PC-9 (cell line): ENCODE data around the gene RPTOR. TPM values are rescaled to one million over a fixed set of nuclear protein-coding genes. Genes with fewer than 3 reads are reported as not detected.

ENCODE experiments used
- BruUV-seq: library from RNA; stranded (reverse); fragments of 400-500 nt; replicated peaks from 2 replicates; lab custom pipeline; 2021; lab: Mats Ljungman, UMichigan
- CTCF ChIA-PET: fragments of 300-600 bp; sonication (Branson Sonifier 250); formaldehyde crosslinking; loops from one replicate; lab custom pipeline; 2022; ENCODE audit warnings: antibody characterized with exemption; lab: Charles Lee
- POLR2A ChIA-PET: fragments of 300-600 bp; sonication (Branson Sonifier 250); formaldehyde crosslinking; loops from one replicate; lab custom pipeline; 2022; ENCODE audit warnings: antibody characterized with exemption; ENCODE audit not compliant: unreplicated experiment; lab: Charles Lee
- DNase-seq, 2 experiments: peaks; one replicate each; pipeline versions ENCODE4 v3.0.0 to v3.0.0-alpha.2; 2015 to 2022; ENCODE audit warnings: mixed read lengths in 1 of 2
- H2AFZ ChIP-seq: fragments of 200-600 bp; sonication (generic); 2 replicates; pipeline ENCODE4 v1.8.1; 2017; ENCODE audit warnings: antibody characterized with exemption
- H3F3A ChIP-seq: fragments of 200-600 bp; sonication (generic); 2 replicates; pipeline ENCODE4 v1.8.1; 2017; ENCODE audit warnings: antibody characterized with exemption, mild to moderate bottlenecking, low read depth; ENCODE audit not compliant: insufficient read depth
- H3K27ac ChIP-seq: fragments of 200-600 bp; sonication (generic); 2 replicates; pipeline ENCODE4 v1.6.1; 2016; ENCODE audit warnings: mixed run types
- H3K27me3 ChIP-seq: fragments of 200-600 bp; sonication (generic); 2 replicates; pipeline ENCODE4 v1.6.1; 2016; ENCODE audit warnings: low read depth, mixed run types; ENCODE audit not compliant: insufficient read depth
- H3K36me3 ChIP-seq: fragments of 200-600 bp; sonication (generic); 2 replicates; pipeline ENCODE4 v1.6.1; 2016; ENCODE audit warnings: low read depth, mixed run types
- H3K4me1 ChIP-seq: fragments of 200-600 bp; sonication (generic); replicated peaks from 2 replicates; pipeline ENCODE4 v1.6.1; 2016; ENCODE audit warnings: mixed run types; ENCODE audit not compliant: insufficient read depth
- H3K4me2 ChIP-seq: fragments of 200-600 bp; sonication (generic); 2 replicates; pipeline ENCODE4 v1.6.1; 2017; ENCODE audit warnings: mixed run types
- H3K4me3 ChIP-seq: fragments of 200-600 bp; sonication (generic); 2 replicates; pipeline ENCODE4 v1.6.1; 2016; ENCODE audit warnings: mixed run types
- H3K79me2 ChIP-seq: fragments of 200-600 bp; sonication (generic); 2 replicates; pipeline ENCODE4 v1.6.1; 2017; ENCODE audit warnings: low read depth, mixed run types
- H3K9me2 ChIP-seq: fragments of 200-600 bp; sonication (generic); 2 replicates; pipeline ENCODE4 v1.8.1; 2017; ENCODE audit warnings: mild to moderate bottlenecking; ENCODE audit not compliant: insufficient read depth
- H3K9me3 ChIP-seq: fragments of 200-600 bp; sonication (generic); 2 replicates; pipeline ENCODE4 v1.8.1; 2016; ENCODE audit warnings: low read depth; ENCODE audit not compliant: insufficient read depth
- H4K20me1 ChIP-seq: fragments of 200-600 bp; sonication (generic); 2 replicates; pipeline ENCODE4 v1.8.1; 2017; ENCODE audit not compliant: insufficient read depth
- EZH2 ChIP-seq: fragments of 200-600 bp; sonication (generic); IDR thresholded peaks from 2 replicates; pipeline ENCODE4 v1.8.0; 2017; ENCODE audit warnings: antibody characterized with exemption, low read depth
- intact Hi-C: fragments of 100-400 bp; cut with micrococcal nuclease; formaldehyde crosslinking; loops from one replicate; pipeline ENCODE4 v1.10.0; 2022; ENCODE audit not compliant: unreplicated experiment
- total RNA-seq: library from RNA; stranded (reverse); gene quantifications from 2 replicates; pipeline ENCODE4 v1.2.3, GENCODE V29; 2021
- TF ChIP-seq, protein P1 (sequence below): fragments of 200-600 bp; sonication (generic); conservative IDR thresholded peaks from 2 replicates; pipeline ENCODE4 v1.6.1; 2017; ENCODE audit warnings: mixed run types, antibody characterized with exemption, mild to moderate bottlenecking, moderate library complexity

Gene RPTOR
- total RNA-seq, 1 experiment from 2014 or later, result 50.8 TPM

DNA sequence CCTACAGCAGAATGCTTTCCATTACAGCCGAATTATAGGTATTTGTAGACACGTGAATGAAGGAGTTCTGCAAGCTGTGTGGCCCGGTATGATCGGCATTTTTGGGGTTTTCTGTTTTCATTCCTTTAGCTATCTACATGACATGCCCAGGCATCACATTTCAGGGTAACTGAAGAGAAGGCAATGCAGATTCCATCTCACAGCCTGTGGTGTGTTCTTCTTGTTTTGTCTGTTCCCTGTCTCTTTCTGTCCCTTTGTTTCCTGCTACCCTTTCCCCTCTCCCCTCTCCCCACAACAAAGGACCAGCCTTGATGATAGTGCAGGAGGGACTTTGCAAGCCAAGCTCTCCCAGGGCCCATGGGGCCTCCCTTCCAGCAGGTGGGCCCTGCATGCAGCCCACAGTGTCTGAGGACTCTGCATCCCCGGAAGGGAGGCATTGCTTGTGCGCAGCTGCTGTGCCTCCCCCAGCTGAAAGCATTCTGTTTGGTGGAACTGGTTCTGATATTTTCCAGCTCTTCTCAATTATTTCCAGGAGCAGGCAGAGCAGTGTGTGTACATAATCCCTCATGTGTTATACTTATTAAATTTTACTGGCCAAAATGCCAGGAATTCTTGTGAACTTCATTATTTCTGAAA, 207.4 kb downstream of the RPTOR start:
- Histone ChIP-seq H3K4me3 (no peak overlapping the region), H3K9me2 (no peaks in the 10 kb centered on the region), H3K27ac (no peak overlapping the region), H2AFZ (no peak overlapping the region), H4K20me1 (no peaks in the 10 kb centered on the region), H3F3A (no peaks in the 10 kb centered on the region), H3K9me3 (no peaks in the 10 kb centered on the region), H3K79me2 (no peaks in the 10 kb centered on the region), H3K4me1 (no peaks in the 10 kb centered on the region), H3K4me2 (no peak overlapping the region), H3K27me3 (no peaks in the 10 kb centered on the region), H3K36me3 (no peaks in the 10 kb centered on the region)
- TF ChIP-seq EZH2, result no peak
- TF ChIP-seq, protein P1, sequence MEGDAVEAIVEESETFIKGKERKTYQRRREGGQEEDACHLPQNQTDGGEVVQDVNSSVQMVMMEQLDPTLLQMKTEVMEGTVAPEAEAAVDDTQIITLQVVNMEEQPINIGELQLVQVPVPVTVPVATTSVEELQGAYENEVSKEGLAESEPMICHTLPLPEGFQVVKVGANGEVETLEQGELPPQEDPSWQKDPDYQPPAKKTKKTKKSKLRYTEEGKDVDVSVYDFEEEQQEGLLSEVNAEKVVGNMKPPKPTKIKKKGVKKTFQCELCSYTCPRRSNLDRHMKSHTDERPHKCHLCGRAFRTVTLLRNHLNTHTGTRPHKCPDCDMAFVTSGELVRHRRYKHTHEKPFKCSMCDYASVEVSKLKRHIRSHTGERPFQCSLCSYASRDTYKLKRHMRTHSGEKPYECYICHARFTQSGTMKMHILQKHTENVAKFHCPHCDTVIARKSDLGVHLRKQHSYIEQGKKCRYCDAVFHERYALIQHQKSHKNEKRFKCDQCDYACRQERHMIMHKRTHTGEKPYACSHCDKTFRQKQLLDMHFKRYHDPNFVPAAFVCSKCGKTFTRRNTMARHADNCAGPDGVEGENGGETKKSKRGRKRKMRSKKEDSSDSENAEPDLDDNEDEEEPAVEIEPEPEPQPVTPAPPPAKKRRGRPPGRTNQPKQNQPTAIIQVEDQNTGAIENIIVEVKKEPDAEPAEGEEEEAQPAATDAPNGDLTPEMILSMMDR, result no peak
- no peak for DNase-seq
- BruUV-seq, result no TSS peak
- intact Hi-C loops, result no loop called here
- ChIA-PET CTCF (no interaction called here), POLR2A (interaction anchor here (0.6 kb wide), 1 partner anchor 66 kb away, joined by 3 read pairs; no protein-coding TSS in a partner anchor)

DNA sequence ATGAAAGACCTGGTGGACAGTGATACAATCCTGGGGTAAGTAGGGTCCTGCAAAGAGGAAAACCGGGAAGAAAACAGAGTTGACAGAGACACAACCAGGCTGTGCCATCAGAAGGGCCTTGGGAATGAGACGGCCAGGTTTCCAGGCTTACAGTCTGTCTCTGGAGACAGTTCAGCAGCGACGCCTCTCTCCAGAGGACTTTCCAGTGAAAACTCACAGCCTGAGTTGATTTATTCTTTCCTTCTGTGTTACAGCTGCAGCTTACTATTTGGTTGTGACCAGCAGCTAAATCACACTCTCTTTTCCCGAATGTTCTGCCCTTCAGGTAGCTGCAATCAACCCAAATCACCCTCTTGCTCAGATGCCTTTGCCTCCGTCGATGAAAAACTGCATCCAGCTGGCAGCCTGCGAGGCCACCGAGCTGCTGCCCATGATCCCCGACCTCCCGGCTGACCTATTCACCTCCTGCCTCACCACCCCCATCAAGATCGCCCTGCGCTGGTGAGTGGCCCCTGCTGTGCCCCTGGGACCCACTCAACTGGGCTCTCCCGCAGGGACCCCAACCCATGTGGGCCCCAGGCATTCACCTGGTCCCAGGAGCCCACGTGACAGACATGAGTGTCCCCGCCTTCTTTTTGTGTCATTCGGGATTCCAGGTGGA, 209.2 kb downstream of the RPTOR start:
- H3K4me1 ChIP-seq, result peaks cover under 1% of the 10 kb centered on the region; the same call in 1 of the 2 replicates
- H3K4me2 ChIP-seq, result no peak overlapping the region
- no peaks in the 10 kb centered on the region for H3K79me2 ChIP-seq
- ChIA-PET POLR2A (interaction anchor here (0.6 kb wide), 1 partner anchor 22 kb away, joined by 8 read pairs; no protein-coding TSS in a partner anchor), CTCF (no interaction called here)
- H3K27ac ChIP-seq, result no peak overlapping the region
- BruUV-seq, result no TSS peak
- H3K9me2 ChIP-seq, result no peaks in the 10 kb centered on the region
- H2AFZ ChIP-seq, result no peak overlapping the region
- no peak for TF ChIP-seq EZH2
- TF ChIP-seq, protein P1, result no peak
- DNase-seq, result no peak
- no peaks in the 10 kb centered on the region for H3F3A ChIP-seq
- H3K36me3 ChIP-seq, result no peaks in the 10 kb centered on the region
- H3K4me3 ChIP-seq, result no peak overlapping the region
- intact Hi-C loops, result no loop called here
- no peaks in the 10 kb centered on the region for H3K9me3 ChIP-seq
- no peaks in the 10 kb centered on the region for H4K20me1 ChIP-seq
- no peaks in the 10 kb centered on the region for H3K27me3 ChIP-seq

DNA sequence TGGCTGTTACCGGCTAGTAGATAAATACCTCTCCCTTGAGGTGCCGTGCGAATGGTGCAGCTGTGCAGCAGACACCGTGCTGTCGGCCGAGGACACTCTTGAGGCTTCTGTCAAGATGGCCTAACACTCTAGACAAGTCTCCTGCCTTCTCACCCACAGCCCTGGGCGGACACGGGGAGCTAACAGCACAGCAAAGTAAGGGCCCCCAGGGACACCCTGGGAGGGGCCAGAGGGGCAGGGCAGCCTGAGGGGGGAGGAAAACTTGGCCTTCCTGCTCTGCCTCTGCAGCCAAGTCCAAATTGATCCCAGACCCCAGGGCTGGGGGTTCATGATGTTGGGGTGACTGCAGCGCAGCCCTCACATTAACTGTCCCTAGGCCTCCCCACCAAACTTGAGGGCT, 210.2 kb downstream of the RPTOR start:
- intact Hi-C loops, result no loop called here

More for the DNA sequence above, 210.2 kb downstream of the RPTOR start:
- Histone ChIP-seq H4K20me1 (no peaks in the 10 kb centered on the region), H3K27ac (no peak overlapping the region), H3K9me2 (no peaks in the 10 kb centered on the region), H3K79me2 (no peaks in the 10 kb centered on the region), H3K27me3 (no peaks in the 10 kb centered on the region), H3K4me1 (peaks cover 10% of the 10 kb centered on the region), H3F3A (peaks cover 1% of the 10 kb centered on the region; the same call in 1 of the 2 replicates), H2AFZ (no peak overlapping the region), H3K4me3 (no peak overlapping the region), H3K4me2 (no peak overlapping the region), H3K9me3 (no peaks in the 10 kb centered on the region), H3K36me3 (no peaks in the 10 kb centered on the region)
- ChIA-PET POLR2A (no interaction called here), CTCF (interaction anchor here (0.7 kb wide), 1 partner anchor 31 kb away, joined by 17 read pairs; no protein-coding TSS in a partner anchor)
- TF ChIP-seq, protein P1, result no peak
- no peak for TF ChIP-seq EZH2
- BruUV-seq, result no TSS peak
- no peak for DNase-seq
